GM12874 (cell line): Measurements from ENCODE around the gene HEBP1.

ENCODE experiments used
- CTCF ChIP-seq: IDR thresholded peaks from 2 replicates; pipeline ENCODE4 v1.5.1; 2011; ENCODE audit warnings: low read depth, mild to moderate bottlenecking, control low read depth, low read length, moderate library complexity; ENCODE audit not compliant: insufficient read depth

HEBP1 gene

GRCh38 chr12:12976366-12976765 lies 23.7 kb downstream of the HEBP1 start:
- no peak for TF ChIP-seq CTCF

- no peak for TF ChIP-seq CTCF
These were observed 24.6 kb downstream of the HEBP1 start for GRCh38 chr12:12975322-12976077.

GRCh38 chr12:12974211-12974610 lies 25.9 kb downstream of the HEBP1 start:
- no peak for TF ChIP-seq CTCF

- TF ChIP-seq CTCF, result no peak
These were observed 27.0 kb downstream of the HEBP1 start for GRCh38 chr12:12973019-12973418.

GRCh38 chr12:12965836-12966235 lies 34.2 kb downstream of the HEBP1 start:
- no peak for TF ChIP-seq CTCF

GRCh38 chr12:12964255-12964654 lies 35.8 kb downstream of the HEBP1 start:
- no peak for TF ChIP-seq CTCF

- TF ChIP-seq CTCF, result no peak
These were observed 39.3 kb downstream of the HEBP1 start for GRCh38 chr12:12960639-12961209.
